PC-3 (cell line): Measurements from ENCODE around the gene SLC44A5. TPM values are rescaled to one million over a fixed set of nuclear protein-coding genes. Genes with fewer than 3 reads are reported as not detected.

ENCODE experiments used
- ATAC-seq: fragments of 200-7000 bp; cut with Tn5 transposase; 2 replicates; pipeline ENCODE4 v1.9.1; 2020; ENCODE audit warnings: mild to moderate bottlenecking, moderate library complexity
- BruUV-seq: library from RNA; stranded (reverse); fragments of 400-500 nt; replicated peaks from 2 replicates; lab custom pipeline; 2021; lab: Mats Ljungman, UMichigan
- CTCF ChIA-PET: fragments of 300-600 bp; sonication (Branson Sonifier 250); formaldehyde crosslinking; loops from one replicate; lab custom pipeline; 2022; ENCODE audit warnings: antibody characterized with exemption; lab: Charles Lee
- POLR2A ChIA-PET: fragments of 300-600 bp; sonication (Branson Sonifier 250); formaldehyde crosslinking; loops from one replicate; lab custom pipeline; 2022; ENCODE audit warnings: antibody characterized with exemption; ENCODE audit not compliant: unreplicated experiment; lab: Charles Lee
- DNase-seq: peaks from one replicate; pipeline ENCODE4 v3.0.0-alpha.2; 2015
- H2AFZ ChIP-seq: fragments of 300-600 bp; sonication (generic); 2 replicates; pipeline ENCODE4 v1.6.0; 2016; ENCODE audit warnings: antibody characterized with exemption, low read length
- H3F3A ChIP-seq: fragments of 300-600 bp; sonication (generic); one replicate; pipeline ENCODE4 v1.6.0; 2017; ENCODE audit warnings: antibody characterized with exemption, low read length, control low read depth, mild to moderate bottlenecking; ENCODE audit not compliant: unreplicated experiment
- H3K27ac ChIP-seq: fragments of 300-600 bp; sonication (generic); 2 replicates; pipeline ENCODE4 v1.5.1; 2016; ENCODE audit warnings: mild to moderate bottlenecking, low read length
- H3K27me3 ChIP-seq: fragments of 300-600 bp; sonication (generic); 2 replicates; pipeline ENCODE4 v1.6.1; 2016; ENCODE audit warnings: low read length, mixed read lengths
- H3K36me3 ChIP-seq: fragments of 300-600 bp; sonication (generic); 2 replicates; pipeline ENCODE4 v1.6.1; 2016; ENCODE audit warnings: low read depth, mixed run types, low read length, mixed read lengths
- H3K4me1 ChIP-seq: fragments of 300-600 bp; sonication (generic); 2 replicates; pipeline ENCODE4 v1.5.1; 2016; ENCODE audit warnings: low read length; ENCODE audit not compliant: insufficient read depth
- H3K4me2 ChIP-seq: fragments of 300-600 bp; sonication (generic); 2 replicates; pipeline ENCODE4 v1.6.0; 2016; ENCODE audit warnings: low read length
- H3K4me3 ChIP-seq: fragments of 300-600 bp; sonication (generic); 2 replicates; pipeline ENCODE4 v1.5.1; 2016; ENCODE audit warnings: mild to moderate bottlenecking, low read length, mixed read lengths
- H3K79me2 ChIP-seq: fragments of 300-600 bp; sonication (generic); 2 replicates; pipeline ENCODE4 v1.6.1; 2017; ENCODE audit warnings: low read length, mixed read lengths
- H3K9ac ChIP-seq: fragments of 300-600 bp; sonication (generic); 2 replicates; pipeline ENCODE4 v1.6.0; 2016; ENCODE audit warnings: mild to moderate bottlenecking, low read length
- H3K9me2 ChIP-seq: fragments of 300-600 bp; sonication (generic); replicated peaks from 2 replicates; pipeline ENCODE4 v1.6.1; 2016; ENCODE audit warnings: mixed run types, low read length, mixed read lengths
- H3K9me3 ChIP-seq: fragments of 300-600 bp; sonication (generic); 2 replicates; pipeline ENCODE4 v1.6.1; 2016; ENCODE audit warnings: low read length, mixed read lengths
- H4K20me1 ChIP-seq: fragments of 300-600 bp; sonication (generic); 2 replicates; pipeline ENCODE4 v1.6.1; 2016; ENCODE audit warnings: low read length, mixed read lengths
- CTCF ChIP-seq: fragments of 300-600 bp; sonication (generic); conservative IDR thresholded peaks from 2 replicates; pipeline ENCODE4 v1.5.1; 2017; ENCODE audit warnings: antibody characterized with exemption, low read depth, mild to moderate bottlenecking, low read length
- EZH2 ChIP-seq: fragments of 300-600 bp; sonication (generic); IDR thresholded peaks from one replicate; pipeline ENCODE4 v1.6.1; 2017; ENCODE audit warnings: antibody characterized with exemption, mild to moderate bottlenecking, low read length; ENCODE audit not compliant: unreplicated experiment
- EZH2phosphoT487 ChIP-seq: fragments of 300-600 bp; sonication (generic); IDR thresholded peaks from 2 replicates; pipeline ENCODE4 v1.6.1; 2018; ENCODE audit warnings: mild to moderate bottlenecking, antibody characterized with exemption, low read length, borderline replicate concordance
- intact Hi-C: fragments of 100-400 bp; cut with micrococcal nuclease; formaldehyde crosslinking; loops from 2 replicates; pipeline ENCODE4 v1.9.0; 2023
- total RNA-seq: library from RNA; depleted of rRNA; stranded (reverse); fragments of >200 nt; gene quantifications from 2 replicates; pipeline ENCODE4 v1.2.3, GENCODE V29; 2014

SLC44A5 gene
- total RNA-seq, 1 experiment from 2014 or later = not detected

DNA sequence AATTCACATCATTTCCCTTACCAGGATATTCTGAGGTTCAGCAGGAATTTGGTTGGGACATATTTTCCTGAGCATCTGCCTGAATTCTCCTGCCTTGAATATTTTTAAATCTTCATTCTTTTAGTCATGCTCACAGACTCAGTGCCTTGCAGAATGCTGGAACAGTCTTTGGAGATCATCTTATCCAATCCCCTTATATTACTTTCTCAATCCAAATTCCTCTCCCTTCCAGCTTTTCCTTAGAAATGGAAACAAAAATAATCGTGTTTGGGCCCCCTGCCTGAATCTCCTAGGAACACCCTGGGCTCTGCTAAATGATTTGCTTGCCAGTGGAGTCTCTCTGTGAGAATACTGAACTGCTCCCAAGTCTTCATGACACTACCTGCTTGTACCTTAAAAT lies 438.4 kb downstream of the SLC44A5 start:
- BruUV-seq = no TSS peak
- H3K9ac ChIP-seq = no peak overlapping the region
- DNase-seq (no peak), ATAC-seq (no peak)
- CTCF ChIA-PET = no interaction called here
- no peaks in the 10 kb centered on the region for H3K36me3 ChIP-seq
- no peak for TF ChIP-seq EZH2phosphoT487
- intact Hi-C loops = no loop called here
- no peaks in the 10 kb centered on the region for H3K27me3 ChIP-seq
- POLR2A ChIA-PET = no interaction called here
- no peaks in the 10 kb centered on the region for H3K4me1 ChIP-seq
- H2AFZ ChIP-seq = no peak overlapping the region
- H3K9me3 ChIP-seq = no peaks in the 10 kb centered on the region
- no peak overlapping the region for H3K4me3 ChIP-seq
- no peaks in the 10 kb centered on the region for H4K20me1 ChIP-seq
- H3K79me2 ChIP-seq = no peaks in the 10 kb centered on the region
- no peaks in the 10 kb centered on the region for H3F3A ChIP-seq
- no peak overlapping the region for H3K4me2 ChIP-seq
- no peak overlapping the region for H3K27ac ChIP-seq
- no peaks in the 10 kb centered on the region for H3K9me2 ChIP-seq

DNA sequence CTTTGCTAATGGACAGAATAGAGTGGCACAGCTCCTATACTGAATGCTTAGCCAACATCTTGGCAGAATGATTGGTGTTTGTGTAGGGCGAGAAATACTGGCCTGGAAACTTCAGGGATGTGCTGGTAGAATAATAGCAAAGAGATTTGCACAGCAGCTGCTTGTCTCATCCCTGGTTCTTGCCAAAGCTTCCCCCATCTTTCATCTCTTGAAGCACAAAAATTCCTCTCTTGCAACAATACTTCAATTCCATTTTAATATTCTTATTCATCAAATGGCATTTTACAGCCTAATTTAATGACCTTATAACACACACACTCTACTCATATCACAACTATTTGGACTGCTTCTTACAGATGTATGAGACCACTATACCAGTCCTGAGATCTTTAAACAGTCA lies 439.0 kb downstream of the SLC44A5 start:
- H3K9ac ChIP-seq = no peak overlapping the region
- H3K79me2 ChIP-seq = no peaks in the 10 kb centered on the region
- H4K20me1 ChIP-seq = no peaks in the 10 kb centered on the region
- H3F3A ChIP-seq = no peaks in the 10 kb centered on the region
- ATAC-seq = no peak
- no peak for DNase-seq
- TF ChIP-seq EZH2 = no peak
- TF ChIP-seq EZH2phosphoT487 = no peak
- TF ChIP-seq CTCF = no peak
- no peaks in the 10 kb centered on the region for H3K27me3 ChIP-seq
- no peak overlapping the region for H3K4me2 ChIP-seq
- no peak overlapping the region for H3K4me3 ChIP-seq
- no peak overlapping the region for H3K27ac ChIP-seq
- H3K4me1 ChIP-seq = no peaks in the 10 kb centered on the region
- H3K36me3 ChIP-seq = no peaks in the 10 kb centered on the region
- H3K9me2 ChIP-seq = no peaks in the 10 kb centered on the region
- H3K9me3 ChIP-seq = no peaks in the 10 kb centered on the region
- no peak overlapping the region for H2AFZ ChIP-seq
- ChIA-PET CTCF (no interaction called here), POLR2A (no interaction called here)
- BruUV-seq = no TSS peak
- intact Hi-C loops = no loop called here

DNA sequence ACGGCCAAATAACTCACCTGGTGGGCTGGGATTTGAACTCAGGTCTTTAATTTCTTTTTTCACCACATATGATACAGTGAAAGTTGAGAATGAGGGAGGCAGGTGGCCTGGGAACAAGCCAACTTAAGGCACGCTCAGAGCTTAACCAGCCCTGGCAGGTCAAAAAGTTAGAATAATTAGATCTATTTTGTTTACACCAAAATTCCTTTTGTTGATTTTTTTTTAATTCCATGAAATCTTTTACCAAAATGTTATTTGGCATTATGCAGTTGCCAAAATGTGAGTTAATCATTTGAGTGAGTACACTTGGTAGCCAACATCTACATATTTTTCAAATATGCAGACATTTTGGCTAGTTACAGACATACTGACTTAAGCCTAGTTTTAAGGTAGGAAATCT lies 439.9 kb downstream of the SLC44A5 start:
- Histone ChIP-seq H3K9me3 (no peaks in the 10 kb centered on the region), H3K4me3 (no peak overlapping the region), H3K27me3 (no peaks in the 10 kb centered on the region), H2AFZ (no peak overlapping the region), H3K36me3 (no peaks in the 10 kb centered on the region), H3K9ac (no peak overlapping the region), H3F3A (no peaks in the 10 kb centered on the region), H3K4me1 (no peaks in the 10 kb centered on the region), H3K79me2 (no peaks in the 10 kb centered on the region), H4K20me1 (no peaks in the 10 kb centered on the region), H3K9me2 (no peaks in the 10 kb centered on the region), H3K4me2 (no peak overlapping the region), H3K27ac (no peak overlapping the region)
- TF ChIP-seq EZH2 (no peak), EZH2phosphoT487 (no peak), CTCF (no peak)
- ChIA-PET CTCF (no interaction called here), POLR2A (no interaction called here)
- BruUV-seq = no TSS peak
- ATAC-seq = no peak
- no peak for DNase-seq
- intact Hi-C loops = no loop called here
